ENCODE measurements around the gene OR2T1. TPM values are rescaled to one million over a fixed set of nuclear protein-coding genes. Genes with fewer than 3 reads are reported as not detected.
"Not testable (repeated sequence)": the region's sequence is repeated elsewhere in the genome, so short reads cannot be mapped to it uniquely, and the experiment has no call there.

Gene OR2T1
- total and polyA plus RNA-seq, 11 donors = not detected

GRCh38 chr1:248432201-248432600, 29.4 kb downstream of the OR2T1 start:
- H3K4me1 ChIP-seq; intact Hi-C loops (cut with DNase I); H3K27me3 ChIP-seq; H3K36me3 ChIP-seq; DNase-seq; H3K4me3 ChIP-seq; H3K9me3 ChIP-seq; H3K27ac ChIP-seq; ATAC-seq: not testable (repeated sequence)
- WGBS, 4 donors = 47 to 59% (median 56%) methylated on average over 4 of the region's 4 CpGs

GRCh38 chr1:248433811-248434415, 31.1 kb downstream of the OR2T1 start:
- DNase-seq; ATAC-seq; H3K4me1 ChIP-seq; H3K27ac ChIP-seq; H3K4me3 ChIP-seq; H3K27me3 ChIP-seq; intact Hi-C loops (cut with DNase I); H3K9me3 ChIP-seq; H3K36me3 ChIP-seq: not testable (repeated sequence)
- WGBS, 4 donors = 89 to 94% (median 91%) methylated on average over 30 to 36 of the region's 38 CpGs

- ATAC-seq; DNase-seq; intact Hi-C loops (cut with DNase I); H3K27ac ChIP-seq; H3K27me3 ChIP-seq; H3K36me3 ChIP-seq; H3K9me3 ChIP-seq; H3K4me1 ChIP-seq; H3K4me3 ChIP-seq: not testable (repeated sequence)
- WGBS, 4 donors = 71 to 93% (median 90%) methylated on average over 4 to 6 of the region's 6 CpGs
Measured at GRCh38 chr1:248434913-248435312, 32.1 kb downstream of the OR2T1 start.

- H3K4me3 ChIP-seq; ATAC-seq; H3K27me3 ChIP-seq; H3K9me3 ChIP-seq; intact Hi-C loops (cut with DNase I); H3K4me1 ChIP-seq; H3K27ac ChIP-seq; DNase-seq; H3K36me3 ChIP-seq: not testable (repeated sequence)
- 58 to 72% (median 67%) methylated on average over 3 of the region's 3 CpGs for WGBS, 4 donors
Measured at GRCh38 chr1:248436303-248436702, 33.5 kb downstream of the OR2T1 start.

GRCh38 chr1:248438668-248439067, 35.8 kb downstream of the OR2T1 start:
- H3K27ac ChIP-seq; H3K4me1 ChIP-seq; H3K27me3 ChIP-seq; H3K9me3 ChIP-seq; intact Hi-C loops (cut with DNase I); H3K36me3 ChIP-seq; DNase-seq; ATAC-seq; H3K4me3 ChIP-seq: not testable (repeated sequence)
- WGBS, 4 donors = 20 to 53% (median 27%) methylated on average over 1 of the region's 1 CpG

GRCh38 chr1:248439283-248439682, 36.4 kb downstream of the OR2T1 start:
- intact Hi-C loops (cut with DNase I) = not testable (repeated sequence)

GRCh38 chr1:248442500-248443277, 39.8 kb downstream of the OR2T1 start:
- not testable (repeated sequence) for ATAC-seq, H3K4me3 ChIP-seq, DNase-seq, H3K9me3 ChIP-seq, H3K27me3 ChIP-seq, H3K27ac ChIP-seq, H3K36me3 ChIP-seq, H3K4me1 ChIP-seq
- WGBS, 4 donors = 31 to 53% (median 44%) methylated on average over 1 of the region's 2 CpGs
- intact Hi-C loops (cut with DNase I) = loop anchor here in 1 of 10 donors (10.0 kb wide), 1 partner anchor 202 kb away; the partner anchor contains the start of gene OR2T35

More at GRCh38 chr1:248439283-248439682, 36.4 kb downstream of the OR2T1 start:
- ATAC-seq, H3K27ac ChIP-seq, H3K4me3 ChIP-seq, DNase-seq, H3K27me3 ChIP-seq, H3K4me1 ChIP-seq, H3K36me3 ChIP-seq, H3K9me3 ChIP-seq: not testable (repeated sequence)
- whole genome bisulfite sequencing, 4 donors = 51 to 67% (median 60%) methylated on average over 5 of the region's 5 CpGs

GRCh38 chr1:248444603-248445002, 41.8 kb downstream of the OR2T1 start:
- H3K9me3 ChIP-seq, H3K36me3 ChIP-seq, H3K4me3 ChIP-seq, H3K27ac ChIP-seq, H3K4me1 ChIP-seq, DNase-seq, H3K27me3 ChIP-seq, ATAC-seq: not testable (repeated sequence)
- intact Hi-C loops (cut with DNase I) = loop anchor here in 1 of 10 donors (10.0 kb wide), 1 partner anchor 200 kb away; the partner anchor contains the start of gene OR2T35
- 60 to 79% (median 74%) methylated on average over 4 of the region's 4 CpGs for WGBS, 4 donors

- H3K36me3 ChIP-seq, DNase-seq, H3K27ac ChIP-seq, H3K4me1 ChIP-seq, ATAC-seq, H3K9me3 ChIP-seq, H3K4me3 ChIP-seq, H3K27me3 ChIP-seq: not testable (repeated sequence)
- intact Hi-C loops (cut with DNase I) = loop anchor here in 1 of 10 donors (10.0 kb wide), 1 partner anchor 199 kb away; the partner anchor contains the start of gene OR2T35
- 62 to 69% methylated on average over 1 of the region's 2 CpGs; no CpG with 5 or more reads in 2 of the 4 donors for WGBS, 4 donors
Measured at GRCh38 chr1:248445399-248445798, 42.6 kb downstream of the OR2T1 start, which contains the start of gene OR2T2. Gene OR2T2, plus strand, starts transcription at chr1:248445637. Its CDS starts 7,161 bp downstream, at chr1:248452798.

- ATAC-seq, H3K27me3 ChIP-seq, H3K27ac ChIP-seq, H3K36me3 ChIP-seq, H3K4me1 ChIP-seq, H3K4me3 ChIP-seq, H3K9me3 ChIP-seq, DNase-seq: not testable (repeated sequence)
- WGBS, 4 donors = no CpG with 5 or more reads among the region's 4 CpGs
- intact Hi-C loops (cut with DNase I) = loop anchor here in 1 of 10 donors (10.0 kb wide), 1 partner anchor 196 kb away; the partner anchor contains the start of gene OR2T35
Measured at GRCh38 chr1:248448409-248449074, 45.7 kb downstream of the OR2T1 start.
